Fibroblast of pulmonary artery (primary cell): ENCODE measurements around the gene TK1.

Experiments used
- DNase-seq: peaks from one replicate; pipeline ENCODE4 v3.0.0-alpha.2; 2010; ENCODE audit warnings: low read depth
- H3K4me3 ChIP-seq: replicated peaks from 2 replicates; pipeline ENCODE4 v1.5.1; 2011; ENCODE audit warnings: low read depth, mild to moderate bottlenecking, control low read depth, low read length, moderate library complexity
- TF ChIP-seq, protein P1 (sequence below): IDR thresholded peaks from 2 replicates; pipeline ENCODE4 v1.5.1; 2011; ENCODE audit warnings: mild to moderate bottlenecking, control low read depth, low read length, inconsistent platforms; ENCODE audit errors: missing control alignments

TK1 gene

GRCh38 chr17:78135858-78136500, 50.9 kb downstream of the TK1 start:
- no peak for DNase-seq
- TF ChIP-seq, protein P1, sequence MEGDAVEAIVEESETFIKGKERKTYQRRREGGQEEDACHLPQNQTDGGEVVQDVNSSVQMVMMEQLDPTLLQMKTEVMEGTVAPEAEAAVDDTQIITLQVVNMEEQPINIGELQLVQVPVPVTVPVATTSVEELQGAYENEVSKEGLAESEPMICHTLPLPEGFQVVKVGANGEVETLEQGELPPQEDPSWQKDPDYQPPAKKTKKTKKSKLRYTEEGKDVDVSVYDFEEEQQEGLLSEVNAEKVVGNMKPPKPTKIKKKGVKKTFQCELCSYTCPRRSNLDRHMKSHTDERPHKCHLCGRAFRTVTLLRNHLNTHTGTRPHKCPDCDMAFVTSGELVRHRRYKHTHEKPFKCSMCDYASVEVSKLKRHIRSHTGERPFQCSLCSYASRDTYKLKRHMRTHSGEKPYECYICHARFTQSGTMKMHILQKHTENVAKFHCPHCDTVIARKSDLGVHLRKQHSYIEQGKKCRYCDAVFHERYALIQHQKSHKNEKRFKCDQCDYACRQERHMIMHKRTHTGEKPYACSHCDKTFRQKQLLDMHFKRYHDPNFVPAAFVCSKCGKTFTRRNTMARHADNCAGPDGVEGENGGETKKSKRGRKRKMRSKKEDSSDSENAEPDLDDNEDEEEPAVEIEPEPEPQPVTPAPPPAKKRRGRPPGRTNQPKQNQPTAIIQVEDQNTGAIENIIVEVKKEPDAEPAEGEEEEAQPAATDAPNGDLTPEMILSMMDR: no peak
- H3K4me3 ChIP-seq: no peak overlapping the region

DNA sequence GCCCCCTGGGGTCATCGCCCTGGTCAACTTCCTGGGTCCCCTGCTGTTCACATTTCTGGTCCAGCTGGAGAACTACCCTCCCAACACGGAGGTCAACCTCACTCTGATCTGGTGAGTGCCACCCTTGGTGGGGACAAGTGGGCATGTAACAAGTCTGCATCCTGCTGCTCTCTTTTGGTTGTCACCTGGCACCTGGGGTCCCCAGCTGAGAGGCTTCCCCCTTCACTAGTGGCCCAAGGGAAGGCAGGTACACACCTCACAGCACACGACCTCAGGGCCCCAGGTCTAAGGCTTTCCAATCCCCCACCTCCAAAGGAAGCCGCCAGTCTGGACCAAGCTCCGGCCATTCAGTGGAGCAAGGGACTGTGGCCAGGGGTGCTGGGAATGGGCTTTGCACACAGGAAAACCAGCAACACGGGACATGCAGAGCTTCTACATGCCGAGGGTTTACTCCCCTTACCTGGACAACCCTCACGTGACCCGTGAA, 51.9 kb downstream of the TK1 start:
- TF ChIP-seq, protein P1: no peak
- DNase-seq: no peak
- no peak overlapping the region for H3K4me3 ChIP-seq

GRCh38 chr17:78133971-78134898, 52.6 kb downstream of the TK1 start:
- TF ChIP-seq, protein P1: peak; percentile 55
- peak; percentile 36 for DNase-seq
- H3K4me3 ChIP-seq: no peak overlapping the region

- TF ChIP-seq, protein P1: no peak
- no peak for DNase-seq
- H3K4me3 ChIP-seq: no peak overlapping the region
These were observed 53.5 kb downstream of the TK1 start for GRCh38 chr17:78133179-78133951.

DNA sequence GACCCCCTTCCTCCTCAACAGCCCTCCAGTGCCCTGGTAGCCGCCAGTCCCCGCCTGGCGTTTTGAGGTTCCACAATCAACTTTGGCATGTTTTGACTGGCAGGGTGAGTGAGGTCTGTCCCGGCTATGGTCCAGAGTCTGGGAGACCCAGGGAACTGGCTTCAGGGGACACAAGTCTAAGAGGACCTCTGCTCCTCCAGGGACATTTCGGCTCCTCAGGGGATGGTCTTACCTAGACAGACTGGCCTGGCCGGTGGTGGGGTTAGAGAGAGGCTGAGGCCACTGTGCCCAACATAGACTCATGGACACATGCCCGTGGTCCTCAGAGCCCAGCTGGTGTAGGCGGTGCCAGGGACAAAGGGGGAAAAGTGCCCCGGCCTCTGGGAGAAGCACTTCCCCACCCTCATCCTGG, 54.1 kb downstream of the TK1 start:
- no peak overlapping the region for H3K4me3 ChIP-seq
- no peak for DNase-seq
- TF ChIP-seq, protein P1: no peak

DNA sequence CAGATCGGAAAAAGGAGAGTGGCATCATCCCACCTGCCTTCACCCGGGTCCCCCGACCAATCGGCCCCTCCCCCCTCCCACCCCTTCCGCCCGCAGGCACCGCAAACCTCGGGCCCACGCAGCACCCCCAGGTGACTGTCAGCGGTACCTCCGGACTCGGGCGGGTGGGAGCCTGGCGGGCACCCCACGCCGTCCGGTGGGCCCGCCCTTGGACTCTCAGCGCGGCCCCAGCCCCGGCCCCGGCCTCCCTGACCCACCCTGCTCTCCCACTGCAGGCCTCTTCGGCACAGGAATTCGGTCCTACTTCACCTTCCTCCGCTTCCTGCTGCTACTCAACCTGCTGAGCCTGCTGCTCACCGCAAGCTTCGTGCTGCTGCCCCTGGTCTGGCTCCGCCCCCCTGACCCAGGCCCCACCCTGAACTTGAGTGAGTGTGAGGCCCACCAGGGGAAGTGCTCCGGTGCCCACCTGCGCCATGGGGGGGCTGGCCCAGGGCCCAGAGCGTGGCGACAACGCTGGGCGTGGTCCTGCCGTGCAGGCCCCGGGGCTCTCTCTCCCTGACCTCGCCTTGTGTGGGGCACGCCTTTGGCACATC, 54.7 kb downstream of the TK1 start:
- DNase-seq: no peak
- H3K4me3 ChIP-seq: no peak overlapping the region

More for the DNA sequence above, 54.7 kb downstream of the TK1 start:
- TF ChIP-seq, protein P1: no peak
